Skeletal muscle tissue (tissue), 5 donors: ENCODE measurements around the gene SLC2A2. TPM values are rescaled to one million over a fixed set of nuclear protein-coding genes. Genes with fewer than 3 reads are reported as not detected.

ENCODE experiments used
- H3K27ac ChIP-seq: one replicate; pipeline ENCODE4 v1.7.0; 2013; ENCODE audit warnings: mild to moderate bottlenecking, low read depth, low read length, inconsistent platforms
- H3K27me3 ChIP-seq, 3 donors: one replicate each; pipeline ENCODE4 v1.7.0; 2013; ENCODE audit warnings: low read length in 3 of 3; ENCODE audit not compliant: control insufficient read depth in 3 of 3, insufficient read depth in 3 of 3
- H3K36me3 ChIP-seq, 3 donors: one replicate each; pipeline ENCODE4 v1.7.0; 2013; ENCODE audit warnings: low read length in 3 of 3; ENCODE audit not compliant: control insufficient read depth in 3 of 3, insufficient read depth in 3 of 3
- H3K4me1 ChIP-seq, 3 donors: one replicate each; pipeline ENCODE4 v1.7.0; 2013; ENCODE audit warnings: low read length in 3 of 3, mild to moderate bottlenecking in 3 of 3; ENCODE audit not compliant: control insufficient read depth in 3 of 3, insufficient read depth in 3 of 3
- H3K4me3 ChIP-seq, 3 donors: one replicate each; pipeline ENCODE4 v1.7.0; 2013; ENCODE audit warnings: low read length in 3 of 3
- H3K9ac ChIP-seq, 3 donors: one replicate each; pipeline ENCODE4 v1.7.0; 2013; ENCODE audit warnings: low read length in 3 of 3, mild to moderate bottlenecking in 3 of 3, moderate library complexity in 2 of 3, low read depth in 1 of 3
- H3K9me3 ChIP-seq, 3 donors: one replicate each; pipeline ENCODE4 v1.7.0; 2013; ENCODE audit warnings: low read length in 3 of 3; ENCODE audit not compliant: control insufficient read depth in 3 of 3
- small RNA-seq: library from RNA; depleted of rRNA; stranded (forward); fragments of <200 nt; gene quantifications from one replicate; pipeline ENCODE3, GENCODE V24; 2014
- total RNA-seq: library from RNA; depleted of rRNA; stranded (reverse); fragments of >200 nt; gene quantifications from one replicate; pipeline ENCODE4 v1.2.3, GENCODE V29; 2014
- donor health status: Osteomylitis.

SLC2A2 gene
- total RNA-seq, 1 donor from 2014 or later: not detected

- H3K27me3 ChIP-seq: no peaks in the 10 kb centered on the region
- no peak overlapping the region for H3K9ac ChIP-seq
- H3K4me1 ChIP-seq: no peaks in the 10 kb centered on the region
- no peaks in the 10 kb centered on the region for H3K9me3 ChIP-seq
- no peak overlapping the region for H3K4me3 ChIP-seq
- H3K36me3 ChIP-seq: no peaks in the 10 kb centered on the region
- H3K27ac ChIP-seq: no peak overlapping the region
Measured at GRCh38 chr3:170947018-170947769, 79.3 kb downstream of the SLC2A2 start.

Small RNAs within 50 kb of the gene (small RNA-seq; reads per million reads assigned to genes)
- gene RNU1-70P: 0.12 reads per million

Other genes with a start within 250 kb of the SLC2A2 start
- gene RPL22L1, start 156.5 kb downstream of the SLC2A2 start, total RNA-seq: 28.7 TPM
- gene EIF5A2, start 118.1 kb downstream of the SLC2A2 start, total RNA-seq: 1.0 TPM